Activated naive CD8-positive, alpha-beta T cell treated with anti-CD3 and anti-CD28 coated beads, Interleukin-2, amount 10 ng/mL, durations not matched to agents 7 days and 5 days (primary cell): ENCODE results near the gene JMJD1C. TPM values are rescaled to one million over a fixed set of nuclear protein-coding genes. Genes with fewer than 3 reads are reported as not detected.
"Not testable (repeated sequence)": the region's sequence is repeated elsewhere in the genome, so short reads cannot be mapped to it uniquely, and the experiment has no call there.

Experiments
- ATAC-seq: fragments of 150-1000 bp; cut with Tn5 transposase; one replicate; pipeline ENCODE4 v1.10.0; 2021; ENCODE audit warnings: low read depth, moderate library complexity
- POLR2A ChIA-PET: fragments of 350-600 bp; sonication (Branson Sonifier 250); formaldehyde crosslinking; loops from one replicate; lab custom pipeline; 2021; ENCODE audit warnings: antibody characterized with exemption; lab: Charles Lee
- DNase-seq: peaks from one replicate; pipeline ENCODE4 v3.0.0; 2021
- H3K27ac Mint-ChIP-seq: one replicate; pipeline ENCODE4 v1.8.0; 2022; ENCODE audit warnings: mild to moderate bottlenecking, mixed read lengths
- H3K27me3 Mint-ChIP-seq: one replicate; pipeline ENCODE4 v1.8.0; 2022; ENCODE audit warnings: mild to moderate bottlenecking, moderate library complexity, mixed read lengths
- H3K36me3 Mint-ChIP-seq: one replicate; pipeline ENCODE4 v1.8.0; 2021; ENCODE audit warnings: mild to moderate bottlenecking, mixed read lengths
- H3K4me1 Mint-ChIP-seq: one replicate; pipeline ENCODE4 v1.8.0; 2021; ENCODE audit warnings: mixed read lengths
- H3K4me3 Mint-ChIP-seq: one replicate; pipeline ENCODE4 v1.8.0; 2022; ENCODE audit warnings: mild to moderate bottlenecking, moderate library complexity, mixed read lengths
- H3K9me3 Mint-ChIP-seq: one replicate; pipeline ENCODE4 v1.8.0; 2021; ENCODE audit warnings: mixed read lengths
- total RNA-seq, 2 experiments: library from RNA; stranded (reverse); gene quantifications; one replicate each; pipeline ENCODE4 v1.2.3, GENCODE V29; 2021

The JMJD1C gene
- total RNA-seq, 2 experiments from 2014 or later = 91.9 to 94.4 TPM

DNA sequence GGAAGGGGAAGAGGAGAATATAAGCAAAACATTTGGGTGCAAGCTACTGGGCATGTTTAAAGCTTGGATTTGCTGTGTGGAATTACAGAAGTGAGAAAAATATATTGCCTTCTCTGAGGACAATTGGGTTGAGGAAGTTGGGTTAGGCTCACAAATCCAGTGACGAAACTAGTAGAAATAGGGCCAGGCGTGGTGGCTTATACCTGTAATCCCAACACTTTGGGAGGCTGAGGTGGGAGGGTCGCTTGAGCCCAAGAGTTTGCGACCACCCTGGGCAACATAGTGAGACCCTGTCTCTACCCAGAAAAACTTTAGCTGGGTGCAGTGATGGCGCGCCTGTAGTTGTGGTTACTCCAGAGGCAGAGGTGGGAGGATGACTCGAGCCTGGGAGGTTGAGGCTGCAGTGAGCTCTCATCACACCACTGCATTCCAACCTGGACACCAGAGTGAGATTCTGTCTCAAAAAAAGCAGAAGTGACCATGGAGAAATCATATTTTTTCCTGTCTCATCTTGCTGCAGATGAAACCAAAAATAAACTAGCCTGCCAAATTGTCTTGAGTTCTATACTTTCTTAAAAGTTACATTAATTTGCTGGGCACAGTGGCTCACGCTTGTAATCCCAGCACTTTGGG, 310.3 kb downstream of the JMJD1C start:
- Mint-ChIP-seq H3K4me3 (no peak overlapping the region), H3K4me1 (peaks cover 10% of the 10 kb centered on the region), H3K9me3 (no peaks in the 10 kb centered on the region), H3K27me3 (no peaks in the 10 kb centered on the region), H3K36me3 (peaks cover 9% of the 10 kb centered on the region), H3K27ac (no peak overlapping the region)
- no peak for ATAC-seq
- DNase-seq = no peak
- POLR2A ChIA-PET = no interaction called here

DNA sequence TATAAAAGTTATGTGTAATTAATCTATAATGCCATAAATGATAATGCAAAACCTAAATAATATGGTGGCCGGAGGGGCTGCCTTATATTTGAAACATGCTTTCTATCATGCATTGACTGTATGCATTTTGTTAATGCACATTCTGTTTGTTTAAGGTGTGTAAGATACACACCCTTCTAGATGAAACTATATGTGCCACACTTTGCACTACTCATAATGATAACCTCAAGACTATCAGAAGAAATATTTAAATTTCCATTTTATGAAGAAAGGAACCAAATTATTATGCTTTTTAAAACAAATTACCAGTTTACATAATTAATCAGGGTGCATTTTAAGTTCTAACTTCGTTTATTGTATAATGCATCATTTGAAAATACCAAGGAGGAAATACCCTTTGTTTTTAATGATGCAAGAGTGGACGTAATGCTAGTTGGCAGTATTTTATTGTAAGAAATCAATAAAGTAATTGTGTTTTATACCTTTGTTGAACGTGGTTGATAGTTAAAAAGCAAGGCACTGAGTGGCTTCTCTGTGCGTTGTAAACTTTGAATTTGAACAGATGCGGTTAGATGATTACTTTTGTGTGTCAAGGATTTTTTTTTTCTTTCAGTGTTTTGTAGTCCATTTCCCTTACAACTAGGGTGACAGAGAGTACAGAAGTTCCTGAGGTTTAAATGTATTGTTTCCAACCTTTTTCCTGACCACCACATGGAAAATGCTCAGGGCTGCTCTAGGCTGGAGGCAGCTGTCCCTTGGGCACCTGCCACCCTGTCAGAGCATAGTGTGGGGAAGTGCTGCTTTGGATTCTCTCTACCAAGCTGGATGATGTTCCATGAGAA, 311.0 kb downstream of the JMJD1C start:
- no peaks in the 10 kb centered on the region for H3K27me3 Mint-ChIP-seq
- H3K4me1 Mint-ChIP-seq = peaks cover 10% of the 10 kb centered on the region
- H3K4me3 Mint-ChIP-seq = no peak overlapping the region
- POLR2A ChIA-PET = no interaction called here
- no peak overlapping the region for H3K27ac Mint-ChIP-seq
- peaks cover 9% of the 10 kb centered on the region for H3K36me3 Mint-ChIP-seq
- DNase-seq (no peak), ATAC-seq (no peak)
- no peaks in the 10 kb centered on the region for H3K9me3 Mint-ChIP-seq

DNA sequence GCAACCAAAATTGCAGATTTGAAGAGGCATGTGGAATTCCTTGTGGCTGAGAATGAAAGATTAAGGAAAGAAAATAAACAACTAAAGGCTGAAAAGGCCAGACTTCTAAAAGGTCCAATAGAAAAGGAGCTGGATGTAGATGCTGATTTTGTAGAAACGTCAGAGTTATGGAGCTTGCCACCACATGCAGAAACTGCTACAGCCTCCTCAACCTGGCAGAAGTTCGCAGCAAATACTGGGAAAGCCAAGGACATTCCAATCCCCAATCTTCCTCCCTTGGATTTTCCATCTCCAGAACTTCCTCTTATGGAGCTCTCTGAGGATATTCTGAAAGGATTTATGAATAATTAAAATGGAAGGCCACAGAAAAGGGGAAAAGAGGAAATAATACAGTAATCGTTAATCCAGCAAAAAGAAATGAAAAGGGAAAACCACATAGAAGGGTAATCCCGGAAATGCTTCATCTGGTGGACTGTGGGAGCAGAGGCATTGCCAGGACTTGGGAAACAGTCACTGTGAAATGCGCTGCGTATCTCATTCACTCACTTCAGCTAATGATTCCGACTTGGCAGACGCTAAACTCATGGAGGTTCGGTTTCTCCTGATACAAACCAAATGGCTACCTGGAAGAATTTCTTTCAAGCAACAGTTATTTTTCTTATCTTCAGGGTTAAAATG, 311.8 kb downstream of the JMJD1C start:
- H3K27ac Mint-ChIP-seq, ATAC-seq, DNase-seq, H3K9me3 Mint-ChIP-seq, H3K4me3 Mint-ChIP-seq, H3K27me3 Mint-ChIP-seq, POLR2A ChIA-PET: not testable (repeated sequence)
- Mint-ChIP-seq H3K36me3 (peaks cover 12% of the 10 kb centered on the region), H3K4me1 (peaks cover 12% of the 10 kb centered on the region)

DNA sequence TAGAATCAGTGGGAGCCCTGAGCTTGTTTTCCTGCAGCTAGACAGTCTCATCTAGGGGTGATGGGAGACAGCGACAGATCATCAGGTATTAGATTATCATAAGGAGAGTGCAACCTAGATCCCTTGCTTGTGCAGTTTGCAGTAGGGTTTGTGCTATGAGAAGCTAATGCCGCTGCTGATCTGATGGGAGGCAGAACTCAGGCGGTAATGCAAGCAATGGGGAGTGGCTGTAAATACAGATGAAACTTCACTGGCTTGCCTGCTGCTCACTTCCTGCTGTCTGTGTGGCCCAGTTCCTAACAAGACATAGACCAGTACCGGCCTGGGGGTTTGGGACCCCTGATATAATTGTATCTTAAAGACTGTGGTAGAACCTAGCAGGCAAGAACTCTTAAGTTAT, 315.0 kb downstream of the JMJD1C start:
- ATAC-seq = no peak
- POLR2A ChIA-PET = no interaction called here
- H3K27me3 Mint-ChIP-seq = no peaks in the 10 kb centered on the region
- H3K4me3 Mint-ChIP-seq = no peak overlapping the region
- peaks cover 12% of the 10 kb centered on the region for H3K4me1 Mint-ChIP-seq
- peak overlapping the region; percentile 23 for H3K27ac Mint-ChIP-seq
- H3K36me3 Mint-ChIP-seq = peaks cover 26% of the 10 kb centered on the region
- no peaks in the 10 kb centered on the region for H3K9me3 Mint-ChIP-seq
- DNase-seq = no peak

DNA sequence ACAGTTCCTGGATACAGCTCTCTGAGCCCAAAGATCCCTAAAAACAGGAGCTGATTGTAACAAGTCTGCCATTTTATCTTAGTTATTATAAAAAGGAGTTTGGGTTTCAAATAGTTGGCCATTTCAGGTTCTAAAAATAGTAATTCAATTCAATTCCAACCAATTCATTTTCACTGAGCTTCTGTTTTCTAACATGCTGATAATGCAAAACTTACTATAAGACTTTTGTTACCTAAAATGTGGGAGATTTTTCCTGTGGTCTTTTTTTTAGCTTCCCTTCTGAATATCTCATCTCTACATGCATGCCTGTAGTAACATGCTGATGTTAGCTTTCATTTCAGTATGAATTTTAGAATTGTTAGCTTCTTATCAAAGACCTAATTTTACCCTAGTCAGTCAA, 319.3 kb downstream of the JMJD1C start:
- Mint-ChIP-seq H3K36me3 (peaks cover 21% of the 10 kb centered on the region), H3K4me1 (peaks cover 23% of the 10 kb centered on the region), H3K4me3 (no peak overlapping the region), H3K27me3 (no peaks in the 10 kb centered on the region), H3K27ac (no peak overlapping the region), H3K9me3 (no peaks in the 10 kb centered on the region)
- POLR2A ChIA-PET = interaction anchor here (2.0 kb wide), 1 partner anchor 13 kb away, joined by 4 read pairs; the partner anchor contains the start of gene NRBF2
- no peak for DNase-seq
- ATAC-seq = no peak

DNA sequence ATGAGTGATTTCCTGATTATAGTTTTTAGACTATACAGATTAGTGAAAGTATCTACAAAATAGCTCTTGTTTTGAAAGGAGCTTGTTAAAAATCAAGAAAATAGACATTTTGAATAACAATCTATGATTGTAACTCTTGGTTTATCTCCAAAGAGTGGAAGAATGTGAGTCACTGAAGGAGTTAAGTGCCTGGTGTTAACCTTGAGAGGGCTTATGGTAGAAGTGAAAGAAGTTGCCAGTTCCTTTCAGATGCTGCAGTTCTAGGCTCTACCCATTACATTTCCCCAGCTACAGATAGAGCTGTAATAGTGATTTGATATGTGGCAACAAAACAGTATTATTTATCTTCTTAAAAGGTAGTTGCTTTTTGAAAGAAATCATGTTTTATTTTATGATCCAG, 320.0 kb downstream of the JMJD1C start:
- no peak for DNase-seq
- no peak for ATAC-seq
- H3K9me3 Mint-ChIP-seq = no peaks in the 10 kb centered on the region
- H3K4me3 Mint-ChIP-seq = no peak overlapping the region
- peaks cover 21% of the 10 kb centered on the region for H3K36me3 Mint-ChIP-seq
- POLR2A ChIA-PET = interaction anchor here (2.0 kb wide), 1 partner anchor 13 kb away, joined by 4 read pairs; the partner anchor contains the start of gene NRBF2
- H3K4me1 Mint-ChIP-seq = peaks cover 26% of the 10 kb centered on the region
- no peaks in the 10 kb centered on the region for H3K27me3 Mint-ChIP-seq
- no peak overlapping the region for H3K27ac Mint-ChIP-seq

DNA sequence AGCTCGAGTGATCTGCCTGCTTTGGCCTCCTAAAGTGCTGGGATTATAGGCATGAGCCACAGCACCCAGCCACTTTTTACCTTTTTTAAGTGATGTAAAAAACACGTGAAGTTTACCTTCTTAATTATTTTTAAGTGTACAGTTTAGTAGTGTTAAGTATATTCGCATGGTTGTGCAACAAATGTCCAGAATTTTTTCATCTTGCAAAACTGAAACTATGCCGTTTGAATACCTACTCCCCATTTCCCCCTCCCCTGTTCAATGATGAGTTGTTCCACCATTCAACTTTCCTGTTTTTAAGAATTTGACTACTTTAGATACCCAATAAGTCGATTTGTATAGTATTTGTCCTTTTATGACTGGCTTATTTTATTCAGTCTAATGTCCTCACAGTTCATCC, 321.8 kb downstream of the JMJD1C start:
- POLR2A ChIA-PET = interaction anchor here (1.2 kb wide), 1 partner anchor 11 kb away, joined by 4 read pairs; the partner anchor contains the start of gene NRBF2
- no peaks in the 10 kb centered on the region for H3K27me3 Mint-ChIP-seq
- no peak overlapping the region for H3K27ac Mint-ChIP-seq
- H3K4me3 Mint-ChIP-seq = no peak overlapping the region
- H3K9me3 Mint-ChIP-seq = no peaks in the 10 kb centered on the region
- DNase-seq (no peak), ATAC-seq (no peak)
- peaks cover 24% of the 10 kb centered on the region for H3K4me1 Mint-ChIP-seq
- peaks cover 26% of the 10 kb centered on the region for H3K36me3 Mint-ChIP-seq

DNA sequence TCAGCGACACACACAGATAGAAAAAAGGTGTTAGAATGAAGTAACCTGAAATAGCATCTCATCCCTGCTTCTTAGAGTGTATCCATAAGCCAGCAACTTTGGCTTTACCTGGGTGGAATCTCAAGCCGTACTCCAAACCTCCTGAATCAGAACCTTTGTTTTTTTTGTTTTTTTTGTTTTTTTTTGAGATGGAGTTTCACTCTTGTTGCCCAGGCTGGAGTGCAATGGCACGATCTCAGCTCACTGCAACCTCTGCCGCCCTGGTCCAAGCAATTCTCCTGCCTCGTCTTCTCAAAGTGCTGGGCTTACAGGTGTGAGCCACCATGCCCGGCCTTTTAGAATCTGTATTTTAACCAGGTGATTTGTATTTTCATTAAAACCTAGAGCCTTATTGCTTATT, 323.6 kb downstream of the JMJD1C start:
- ATAC-seq = no peak
- DNase-seq = no peak
- peaks cover 30% of the 10 kb centered on the region for H3K36me3 Mint-ChIP-seq
- H3K4me1 Mint-ChIP-seq = peaks cover 30% of the 10 kb centered on the region
- POLR2A ChIA-PET = interaction anchor here (1.1 kb wide), 1 partner anchor 9 kb away, joined by 6 read pairs; the partner anchor contains the start of gene NRBF2
- no peak overlapping the region for H3K27ac Mint-ChIP-seq
- no peaks in the 10 kb centered on the region for H3K9me3 Mint-ChIP-seq
- no peaks in the 10 kb centered on the region for H3K27me3 Mint-ChIP-seq
- no peak overlapping the region for H3K4me3 Mint-ChIP-seq

DNA sequence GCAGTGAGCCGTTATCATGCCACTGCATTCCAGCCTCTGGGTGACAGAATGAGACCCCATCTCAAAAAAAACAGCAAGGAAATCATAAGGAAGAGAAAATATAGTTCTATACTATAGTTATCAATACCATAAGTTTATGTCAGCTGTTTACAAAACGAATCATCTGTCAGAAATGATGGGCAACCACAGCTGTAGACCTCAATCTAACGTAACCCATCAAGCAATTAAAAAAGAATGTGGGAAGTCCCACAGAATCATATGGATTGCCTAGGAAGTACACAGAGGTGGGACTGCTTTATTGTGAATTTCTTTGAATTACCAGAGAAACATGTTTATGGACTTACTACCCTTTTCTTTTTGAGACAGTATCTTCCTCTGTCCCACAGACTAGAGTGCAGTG, 325.7 kb downstream of the JMJD1C start:
- Mint-ChIP-seq H3K27ac (no peak overlapping the region), H3K36me3 (peaks cover 27% of the 10 kb centered on the region), H3K9me3 (no peaks in the 10 kb centered on the region), H3K4me1 (peaks cover 35% of the 10 kb centered on the region), H3K4me3 (no peak overlapping the region), H3K27me3 (no peaks in the 10 kb centered on the region)
- ATAC-seq (no peak), DNase-seq (no peak)
- POLR2A ChIA-PET = no interaction called here

DNA sequence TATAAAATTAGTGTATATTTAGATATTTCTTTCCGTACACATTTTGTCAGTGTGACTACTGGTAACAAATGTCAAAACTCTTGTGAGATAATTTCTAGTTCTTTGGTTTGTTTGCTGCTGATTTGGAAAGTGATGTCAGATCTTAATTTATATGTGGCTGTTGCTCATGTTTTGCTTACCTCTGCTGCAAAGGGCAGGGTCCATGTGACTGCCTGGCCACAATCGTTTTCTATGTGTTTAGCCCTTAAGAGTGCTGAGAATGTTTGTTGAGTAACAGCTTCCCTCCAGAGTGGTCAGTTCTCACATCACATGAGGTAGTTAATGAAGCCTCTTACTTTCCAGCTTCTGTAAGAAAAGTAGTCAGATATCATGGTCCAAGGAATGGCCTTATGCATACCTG, 328.5 kb downstream of the JMJD1C start:
- peaks cover 36% of the 10 kb centered on the region for H3K4me1 Mint-ChIP-seq
- no peak overlapping the region for H3K4me3 Mint-ChIP-seq
- POLR2A ChIA-PET = interaction anchor here (0.6 kb wide), 1 partner anchor 493 kb away, joined by 4 read pairs; no protein-coding TSS in a partner anchor

DNA sequence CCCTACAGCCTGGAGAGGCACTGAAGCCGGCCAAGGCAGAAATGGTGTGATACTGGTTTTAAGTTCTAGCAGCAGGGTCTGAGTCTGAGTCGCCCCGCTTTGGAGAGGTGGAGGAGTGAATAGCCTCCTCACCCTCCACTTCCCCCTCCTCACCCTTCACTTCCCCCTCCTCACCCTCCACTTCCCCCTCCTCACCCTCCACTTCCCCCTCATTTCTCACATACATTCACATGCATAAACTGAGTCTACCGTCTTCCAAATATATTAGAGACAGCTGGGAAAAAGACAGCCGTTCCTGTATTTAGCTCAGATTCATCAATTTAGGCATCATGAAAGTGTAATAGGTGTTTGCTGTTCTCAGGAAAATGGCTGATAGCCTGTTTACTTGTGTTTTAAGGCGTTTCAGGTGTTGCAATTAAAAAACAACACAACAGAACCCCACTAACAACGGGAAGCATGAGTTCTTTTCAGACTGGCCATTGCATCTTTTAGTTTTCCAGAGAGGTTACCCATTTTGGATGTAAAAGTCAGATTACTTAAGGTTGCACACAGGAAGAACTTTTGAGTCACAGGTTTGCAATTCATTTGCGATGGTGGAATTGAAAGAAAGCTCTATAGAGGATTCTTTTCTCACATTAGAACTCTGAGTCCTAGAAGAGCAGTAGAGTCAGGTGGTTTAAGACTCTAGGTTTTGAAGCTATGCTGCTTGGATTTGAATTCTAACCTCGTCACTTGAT, 331.8 kb downstream of the JMJD1C start:
- H3K4me3 Mint-ChIP-seq = peak overlapping the region; percentile 96
- DNase-seq (no peak), ATAC-seq (no peak)
- H3K9me3 Mint-ChIP-seq = peaks cover 10% of the 10 kb centered on the region
- peaks cover 24% of the 10 kb centered on the region for H3K36me3 Mint-ChIP-seq
- H3K27ac Mint-ChIP-seq = peak overlapping the region; percentile 98
- POLR2A ChIA-PET = interaction anchor here (0.6 to 2.1 kb wide), 15 partner anchors 8 to 526 kb away, joined by 3 to 11 read pairs (median 4); partner anchors contain the start of genes ADO and EGR2
- no peaks in the 10 kb centered on the region for H3K27me3 Mint-ChIP-seq
- H3K4me1 Mint-ChIP-seq = peaks cover 26% of the 10 kb centered on the region

More for the DNA sequence above, 328.5 kb downstream of the JMJD1C start:
- H3K36me3 Mint-ChIP-seq = peaks cover 30% of the 10 kb centered on the region
- ATAC-seq = no peak
- H3K27me3 Mint-ChIP-seq = no peaks in the 10 kb centered on the region
- no peak for DNase-seq
- no peak overlapping the region for H3K27ac Mint-ChIP-seq
- H3K9me3 Mint-ChIP-seq = peaks cover 5% of the 10 kb centered on the region

DNA sequence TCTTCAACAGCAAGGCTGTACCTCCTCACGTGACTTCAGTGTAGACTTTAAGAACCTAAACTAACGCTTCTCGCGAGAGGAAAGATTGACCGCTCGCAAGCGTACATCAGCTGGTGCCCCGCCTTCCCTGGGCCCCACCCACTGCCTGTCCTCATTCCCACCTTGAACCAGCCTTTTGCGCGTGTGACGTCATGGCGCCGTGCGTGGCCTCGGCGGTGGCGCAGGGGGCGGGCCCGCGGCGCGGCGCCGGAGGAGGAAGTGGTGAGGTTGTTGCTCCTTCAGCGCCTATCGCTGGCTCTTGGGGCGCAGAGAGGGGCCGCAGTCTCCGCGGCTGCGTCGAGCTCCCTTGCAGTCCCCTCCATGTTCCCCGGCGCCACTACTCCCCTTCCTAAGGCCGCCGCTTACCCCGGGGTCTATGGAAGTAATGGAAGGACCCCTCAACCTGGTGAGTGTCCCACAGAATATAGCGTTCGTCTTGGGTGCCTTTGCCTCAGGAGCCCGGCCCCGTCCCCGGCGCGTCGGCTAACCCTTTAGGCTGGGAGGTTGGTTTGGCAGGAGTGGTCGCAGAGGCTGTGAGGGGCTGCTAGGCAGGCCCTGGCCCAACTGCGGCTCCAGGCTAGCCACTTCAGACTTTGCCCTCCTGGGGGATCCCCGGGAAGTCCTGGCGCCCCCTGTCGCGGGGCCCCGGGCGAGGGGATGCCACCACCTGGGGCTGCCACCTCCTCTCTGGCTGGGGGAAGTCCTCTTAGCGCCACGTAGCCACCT, 332.5 kb downstream of the JMJD1C start, which contains the start of gene NRBF2:
Gene NRBF2, plus strand, starts transcription at position 273 of the 765 bp plus-strand sequence. Its CDS starts 143 bp downstream, at position 416.
- Mint-ChIP-seq H3K36me3 (peaks cover 19% of the 10 kb centered on the region), H3K4me1 (peaks cover 24% of the 10 kb centered on the region), H3K4me3 (peak within 1 kb of the TSS; percentile 96), H3K27ac (peak within 1 kb of the TSS; percentile 98), H3K27me3 (peaks cover 4% of the 10 kb centered on the region), H3K9me3 (peaks cover 10% of the 10 kb centered on the region)
- DNase-seq (peak; percentile 98), ATAC-seq (peak; percentile 96)
- POLR2A ChIA-PET = interaction anchor here (0.8 to 2.1 kb wide), 19 partner anchors 8 to 1233 kb away, joined by 3 to 11 read pairs (median 4); partner anchors contain the start of genes ADO and EGR2
